ENCODE measurements around the gene HOXD4.

DNA sequence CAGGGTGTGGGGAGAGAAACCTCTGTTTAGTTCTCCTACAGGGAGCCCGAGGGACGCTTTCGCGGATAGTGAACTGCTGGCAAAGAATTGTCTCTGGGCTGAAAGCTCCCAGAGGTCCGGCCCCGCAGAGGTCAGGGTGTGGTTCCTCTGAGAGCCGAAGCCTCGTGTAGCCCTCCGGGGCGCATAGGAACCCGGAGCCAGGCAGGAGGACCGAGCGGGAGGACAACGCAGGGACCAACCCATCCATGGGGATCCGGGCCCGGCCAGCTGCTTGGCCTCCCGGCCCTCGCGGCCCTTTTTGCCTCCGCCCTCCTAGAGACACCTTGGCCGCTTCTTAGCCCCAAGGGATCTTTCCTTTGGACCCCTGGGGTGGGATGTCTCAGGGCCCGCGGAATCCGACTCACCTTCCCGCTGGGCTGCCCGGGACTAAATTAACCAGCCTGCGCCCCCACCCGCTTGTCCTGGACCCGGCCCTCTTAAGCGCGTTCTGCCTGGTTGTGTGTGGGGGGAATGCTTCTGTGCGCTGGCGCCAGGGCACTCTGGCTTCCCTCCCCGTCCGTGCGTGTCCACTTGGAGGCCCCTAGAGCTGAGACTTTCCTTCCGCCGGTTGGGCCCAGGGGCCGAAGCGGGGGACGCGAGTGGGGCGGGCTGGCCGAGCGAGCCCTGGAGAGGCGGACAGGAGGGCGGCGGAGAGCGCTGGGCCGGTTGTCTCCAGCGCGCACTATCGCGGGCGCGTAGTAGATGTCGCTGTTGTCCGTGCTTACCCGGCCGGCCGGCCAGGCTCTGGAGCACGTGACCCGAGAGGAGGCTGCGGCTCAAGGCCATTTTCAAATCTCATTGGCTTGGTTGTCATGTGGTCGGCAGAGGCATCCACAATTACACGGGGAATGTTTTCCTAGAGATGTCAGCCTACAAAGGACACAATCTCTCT lies 35.2 kb upstream of the HOXD4 start, which contains the start of gene HOXD10:
- TF ChIP-seq, protein P1, sequence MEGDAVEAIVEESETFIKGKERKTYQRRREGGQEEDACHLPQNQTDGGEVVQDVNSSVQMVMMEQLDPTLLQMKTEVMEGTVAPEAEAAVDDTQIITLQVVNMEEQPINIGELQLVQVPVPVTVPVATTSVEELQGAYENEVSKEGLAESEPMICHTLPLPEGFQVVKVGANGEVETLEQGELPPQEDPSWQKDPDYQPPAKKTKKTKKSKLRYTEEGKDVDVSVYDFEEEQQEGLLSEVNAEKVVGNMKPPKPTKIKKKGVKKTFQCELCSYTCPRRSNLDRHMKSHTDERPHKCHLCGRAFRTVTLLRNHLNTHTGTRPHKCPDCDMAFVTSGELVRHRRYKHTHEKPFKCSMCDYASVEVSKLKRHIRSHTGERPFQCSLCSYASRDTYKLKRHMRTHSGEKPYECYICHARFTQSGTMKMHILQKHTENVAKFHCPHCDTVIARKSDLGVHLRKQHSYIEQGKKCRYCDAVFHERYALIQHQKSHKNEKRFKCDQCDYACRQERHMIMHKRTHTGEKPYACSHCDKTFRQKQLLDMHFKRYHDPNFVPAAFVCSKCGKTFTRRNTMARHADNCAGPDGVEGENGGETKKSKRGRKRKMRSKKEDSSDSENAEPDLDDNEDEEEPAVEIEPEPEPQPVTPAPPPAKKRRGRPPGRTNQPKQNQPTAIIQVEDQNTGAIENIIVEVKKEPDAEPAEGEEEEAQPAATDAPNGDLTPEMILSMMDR (IDR thresholded peaks at IDR 0.05): no peak
- TF ChIP-seq POLR2A (IDR thresholded peaks at IDR 0.05): no peak

Data from sigmoid colon (tissue), 3 donors.